DND-41 (cell line): ENCODE measurements around the gene NLE1.

ENCODE experiments used
- CTCF ChIP-seq: IDR thresholded peaks from 2 replicates; pipeline ENCODE4 v1.5.1; 2012; ENCODE audit warnings: borderline replicate concordance, low read length, moderate library complexity, mild to moderate bottlenecking; ENCODE audit not compliant: poor library complexity, severe bottlenecking; ENCODE audit errors: extremely low read depth
- EZH2 ChIP-seq: IDR thresholded peaks from 3 replicates; pipeline ENCODE4 v1.6.1; 2012; ENCODE audit warnings: borderline replicate concordance, low read depth, mild to moderate bottlenecking, moderate library complexity, low read length, inconsistent platforms; ENCODE audit not compliant: severe bottlenecking

GRCh38 chr17:35188111-35188510 lies 46.0 kb upstream of the NLE1 start:
- no peak for TF ChIP-seq CTCF
- no peak for TF ChIP-seq EZH2
